SU-DHL-6 (cell line): ENCODE measurements around the gene EIF4EBP2.

Experiments
- H2AFZ ChIP-seq: fragments of 200-600 bp; sonication (generic); 2 replicates; pipeline ENCODE4 v1.6.1; 2014; ENCODE audit warnings: low read depth, mild to moderate bottlenecking, moderate library complexity, mixed read lengths, antibody characterized with exemption, low read length; ENCODE audit not compliant: severe bottlenecking
- H3F3A ChIP-seq: fragments of 200-600 bp; shearing (Covaris generic); 2 replicates; pipeline ENCODE4 v1.6.0; 2016; ENCODE audit warnings: antibody characterized with exemption, mild to moderate bottlenecking; ENCODE audit not compliant: insufficient read depth
- H3K27ac ChIP-seq: fragments of 200-600 bp; sonication (generic); 2 replicates; pipeline ENCODE4 v1.5.1; 2016; ENCODE audit warnings: low read depth, mild to moderate bottlenecking, low read length, moderate library complexity, mixed read lengths
- H3K27me3 ChIP-seq: fragments of 200-600 bp; sonication (generic), shearing (Covaris generic); 2 replicates; pipeline ENCODE4 v1.6.0; 2014; ENCODE audit warnings: mild to moderate bottlenecking, low read length
- H3K36me3 ChIP-seq: fragments of 200-600 bp; sonication (generic); 2 replicates; pipeline ENCODE4 v1.6.1; 2014; ENCODE audit warnings: mild to moderate bottlenecking, low read length, mixed read lengths
- H3K4me2 ChIP-seq: fragments of 300-600, 200-600 bp; shearing (Covaris generic), sonication (generic); 2 replicates; pipeline ENCODE4 v1.6.0; 2014; ENCODE audit warnings: low read length, low read depth, mild to moderate bottlenecking; ENCODE audit not compliant: poor library complexity, severe bottlenecking
- H3K4me3 ChIP-seq: fragments of 200-600 bp; sonication (generic); 2 replicates; pipeline ENCODE4 v1.5.1; 2014; ENCODE audit warnings: antibody characterized with exemption, low read length, mild to moderate bottlenecking, mixed read lengths; ENCODE audit not compliant: insufficient read depth, poor library complexity, severe bottlenecking
- H3K79me2 ChIP-seq: fragments of 200-600 bp; sonication (generic); 2 replicates; pipeline ENCODE4 v1.6.1; 2014; ENCODE audit warnings: mild to moderate bottlenecking, low read length, moderate library complexity; ENCODE audit not compliant: insufficient read depth
- H3K9ac ChIP-seq: fragments of 200-600 bp; sonication (generic); 2 replicates; pipeline ENCODE4 v1.7.0; 2014; ENCODE audit warnings: mild to moderate bottlenecking, low read length
- H3K9me2 ChIP-seq: fragments of 200-600 bp; sonication (generic); replicated peaks from 2 replicates; pipeline ENCODE4 v1.6.1; 2014; ENCODE audit warnings: low read length; ENCODE audit not compliant: insufficient read depth
- H3K9me3 ChIP-seq: fragments of 200-600 bp; sonication (generic); 2 replicates; pipeline ENCODE4 v1.6.1; 2014; ENCODE audit warnings: low read length, mixed read lengths; ENCODE audit not compliant: insufficient read depth
- H4K20me1 ChIP-seq: fragments of 200-600 bp; sonication (generic); 2 replicates; pipeline ENCODE4 v1.6.1; 2014; ENCODE audit warnings: low read depth, mild to moderate bottlenecking, antibody characterized with exemption, low read length, moderate library complexity, mixed read lengths
- CTCF ChIP-seq: fragments of 200-600 bp; sonication (generic); IDR thresholded peaks from one replicate; pipeline ENCODE4 v1.5.1; 2017; ENCODE audit warnings: antibody characterized with exemption, mild to moderate bottlenecking, low read length, moderate library complexity; ENCODE audit not compliant: insufficient read depth, poor library complexity, severe bottlenecking
- EZH2phosphoT487 ChIP-seq: fragments of 200-600 bp; sonication (generic), shearing (Covaris generic); conservative IDR thresholded peaks from 2 replicates; pipeline ENCODE4 v1.6.1; 2018; ENCODE audit warnings: mild to moderate bottlenecking, antibody characterized with exemption, low read length, moderate library complexity, mixed read lengths

EIF4EBP2 gene, protein sequence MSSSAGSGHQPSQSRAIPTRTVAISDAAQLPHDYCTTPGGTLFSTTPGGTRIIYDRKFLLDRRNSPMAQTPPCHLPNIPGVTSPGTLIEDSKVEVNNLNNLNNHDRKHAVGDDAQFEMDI

DNA sequence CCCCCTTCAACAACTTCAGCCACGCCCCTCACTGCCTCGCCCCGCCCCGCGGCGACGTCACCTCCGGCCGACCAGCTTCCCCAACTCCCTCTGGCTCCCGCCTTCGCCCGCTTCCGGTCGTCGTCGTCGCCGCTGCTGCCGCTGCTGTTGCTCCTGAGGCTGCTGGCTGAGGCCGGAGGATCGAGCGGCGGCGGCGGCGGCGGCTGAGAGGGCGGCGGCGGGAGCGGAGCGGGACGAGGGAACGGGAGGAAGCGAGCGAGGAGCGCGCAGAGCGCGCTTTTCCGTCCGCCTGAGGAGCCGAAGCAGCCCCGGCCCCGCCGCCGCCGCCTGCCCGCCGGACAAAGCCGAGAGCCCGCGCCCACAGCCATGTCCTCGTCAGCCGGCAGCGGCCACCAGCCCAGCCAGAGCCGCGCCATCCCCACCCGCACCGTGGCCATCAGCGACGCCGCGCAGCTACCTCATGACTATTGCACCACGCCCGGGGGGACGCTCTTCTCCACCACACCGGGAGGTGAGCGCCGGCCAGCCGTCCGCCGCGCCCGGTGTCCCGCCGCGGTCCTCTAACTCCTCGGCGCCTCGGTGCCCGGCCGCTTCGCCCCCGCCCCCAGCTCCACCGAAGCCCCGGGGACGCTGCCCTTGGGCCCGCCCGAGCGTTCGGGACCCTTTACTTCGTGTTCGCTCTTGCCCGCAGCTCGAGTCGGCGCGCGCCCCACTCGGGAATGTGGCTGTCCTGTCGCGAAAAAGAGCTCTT is at the start of gene EIF4EBP2:
TSS of gene EIF4EBP2 (plus strand) at position 110 of the 751 bp plus-strand sequence. CDS start at position 367, 257 bp downstream.
- H3F3A ChIP-seq = peaks cover 3% of the 10 kb centered on the region; the same call in 1 of the 2 replicates
- H3K79me2 ChIP-seq = peaks cover 40% of the 10 kb centered on the region
- H3K27me3 ChIP-seq = no peaks in the 10 kb centered on the region
- peak within 1 kb of the TSS; percentile 86 for H3K9ac ChIP-seq
- H2AFZ ChIP-seq = peak within 1 kb of the TSS; percentile 87
- TF ChIP-seq CTCF = no peak
- no peaks in the 10 kb centered on the region; the same call in 1 of the 2 replicates for H3K36me3 ChIP-seq
- no peaks in the 10 kb centered on the region for H3K9me3 ChIP-seq
- H3K9me2 ChIP-seq = no peaks in the 10 kb centered on the region
- H3K27ac ChIP-seq = peak within 1 kb of the TSS; percentile 46
- peak within 1 kb of the TSS; percentile 90 for H3K4me2 ChIP-seq
- peaks cover 8% of the 10 kb centered on the region; the same call in 1 of the 2 replicates for H4K20me1 ChIP-seq
- peak within 1 kb of the TSS; percentile 69 for H3K4me3 ChIP-seq

DNA sequence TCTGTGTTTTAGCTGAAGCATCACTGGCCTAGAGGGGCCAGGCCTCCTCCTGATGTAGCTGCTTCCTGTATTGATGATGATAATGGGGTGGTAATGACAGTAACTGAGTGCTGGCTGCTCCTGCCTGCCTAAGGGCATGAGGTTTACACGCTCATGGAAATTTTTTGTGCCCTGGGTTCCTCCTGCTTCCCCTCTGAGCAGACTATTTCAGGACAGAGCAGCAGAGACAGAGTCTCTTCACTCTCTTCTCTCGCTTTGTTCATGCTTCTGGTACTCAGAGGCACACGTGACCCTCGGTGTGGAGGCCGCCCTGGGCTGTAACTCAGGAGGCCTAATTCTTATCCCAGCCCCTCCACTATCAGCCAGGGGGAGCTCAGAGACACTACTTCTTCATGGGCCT is 49.4 kb upstream of the EIF4EBP2 start:
- Histone ChIP-seq H3K27ac (no peak overlapping the region), H3K79me2 (no peaks in the 10 kb centered on the region), H4K20me1 (no peaks in the 10 kb centered on the region; the same call in 1 of the 2 replicates), H2AFZ (no peak overlapping the region), H3K4me3 (no peak overlapping the region), H3K27me3 (no peaks in the 10 kb centered on the region), H3K9me3 (no peaks in the 10 kb centered on the region), H3K36me3 (no peaks in the 10 kb centered on the region), H3K4me2 (no peak overlapping the region), H3F3A (no peaks in the 10 kb centered on the region), H3K9me2 (no peaks in the 10 kb centered on the region), H3K9ac (no peak overlapping the region)
- TF ChIP-seq CTCF (no peak), EZH2phosphoT487 (no peak)

DNA sequence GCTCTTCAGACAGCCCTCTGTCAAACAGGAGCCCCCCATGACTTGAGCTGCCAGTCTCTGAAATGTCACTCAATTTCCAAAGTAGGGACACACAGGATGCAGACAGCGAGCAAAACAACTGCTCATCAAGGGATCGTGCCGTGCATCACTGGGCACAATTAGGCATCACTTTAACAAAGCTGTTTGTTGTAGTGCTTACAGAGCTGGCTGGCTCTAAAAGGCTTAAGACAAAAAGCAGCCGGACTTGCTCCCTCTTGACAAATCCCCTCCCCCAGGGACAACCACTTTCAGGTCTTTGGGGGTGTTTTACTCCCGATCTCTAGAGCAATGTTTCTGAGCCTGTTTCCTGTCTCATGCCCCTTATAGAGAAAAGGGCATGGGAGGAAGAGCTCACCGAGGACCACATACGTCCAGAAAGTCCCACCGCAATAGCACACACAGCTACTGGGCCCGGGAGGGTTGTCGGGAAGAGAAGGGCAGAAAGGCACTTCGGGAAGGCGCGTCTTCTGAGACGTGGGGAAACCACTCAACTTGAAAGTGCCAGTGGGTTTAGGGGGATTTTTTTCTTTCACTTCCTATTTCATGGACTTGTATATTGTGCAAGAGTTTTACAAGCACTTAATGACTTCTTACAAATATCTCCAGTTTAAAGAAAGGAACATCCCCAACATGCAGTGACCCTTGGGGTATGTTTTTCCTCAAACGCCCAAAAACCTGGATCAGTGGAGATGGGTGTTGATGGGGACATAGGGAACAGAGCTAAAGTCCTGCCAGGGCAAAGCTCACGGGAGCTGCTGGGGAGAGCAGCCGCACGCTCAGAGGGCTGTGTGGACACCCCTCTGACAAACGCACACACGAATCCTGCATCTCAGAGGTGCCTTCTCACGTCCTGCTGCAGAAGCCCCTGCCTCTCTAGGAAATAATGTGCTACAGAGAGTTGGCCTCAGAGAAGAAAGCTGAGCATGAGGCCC is 48.6 kb upstream of the EIF4EBP2 start:
- Histone ChIP-seq H3K79me2 (no peaks in the 10 kb centered on the region), H3K9me2 (no peaks in the 10 kb centered on the region), H3K9me3 (no peaks in the 10 kb centered on the region), H4K20me1 (no peaks in the 10 kb centered on the region; the same call in 1 of the 2 replicates), H3K4me2 (no peak overlapping the region), H3K36me3 (no peaks in the 10 kb centered on the region), H3K9ac (no peak overlapping the region), H3F3A (no peaks in the 10 kb centered on the region), H3K4me3 (no peak overlapping the region), H3K27me3 (no peaks in the 10 kb centered on the region), H2AFZ (no peak overlapping the region), H3K27ac (no peak overlapping the region)
- no peak for TF ChIP-seq EZH2phosphoT487
- no peak for TF ChIP-seq CTCF
